H1 (cell line): ENCODE measurements around the gene TNPO2.

Experiments used
- CHD2 ChIP-seq: IDR thresholded peaks from 2 replicates; pipeline ENCODE4 v1.6.1; 2012; ENCODE audit warnings: low read length, improper control_type of control experiment
- FOSL1 ChIP-seq: IDR thresholded peaks from 2 replicates; pipeline ENCODE4 v1.6.1; 2011; ENCODE audit warnings: mild to moderate bottlenecking, low read depth, low read length, moderate library complexity; ENCODE audit not compliant: insufficient read depth
- MAFK ChIP-seq: IDR thresholded peaks from 2 replicates; pipeline ENCODE4 v1.6.1; 2012; ENCODE audit warnings: low read depth, mild to moderate bottlenecking, improper control_type of control experiment, low read length
- POLR2AphosphoS5 ChIP-seq: IDR thresholded peaks from 2 replicates; pipeline ENCODE4 v1.6.1; 2011; ENCODE audit warnings: low read depth, low read length
- RAD21 ChIP-seq, 2 experiments: IDR thresholded peaks in 1 of 2; conservative IDR thresholded peaks in 1 of 2; 2 replicates each; pipeline ENCODE4 v1.6.1; 2011; ENCODE audit warnings: low read depth in 2 of 2, low read length in 2 of 2, improper control_type of control experiment in 1 of 2, inconsistent platforms in 1 of 2, mild to moderate bottlenecking in 1 of 2, moderate library complexity in 1 of 2
- TF ChIP-seq, protein P1 (sequence below), 3 experiments: IDR thresholded peaks; 1 replicate in 2 of 3; 2 replicates in 1 of 3; pipeline versions ENCODE4 v1.5.1 to v1.6.1; 2011; ENCODE audit warnings: low read length in 3 of 3, mild to moderate bottlenecking in 3 of 3, inconsistent platforms in 2 of 3, low read depth in 1 of 3, moderate library complexity in 1 of 3; ENCODE audit not compliant: insufficient read depth in 1 of 3; ENCODE audit errors: control extremely low read depth in 1 of 3
- TF ChIP-seq, protein P2 (sequence below): IDR thresholded peaks from 2 replicates; pipeline ENCODE4 v1.6.1; 2011; ENCODE audit warnings: low read length, improper control_type of control experiment

GRCh38 chr19:12676384-12676792 lies 47.3 kb downstream of the TNPO2 start:
- TF ChIP-seq CHD2 (no peak), RAD21 (IDR thresholded peaks at IDR 0.05 in 1 of 2, conservative IDR thresholded peaks at IDR 0.05 in 1 of 2; ENCODE audit: low read depth in 2 of 2, low read length in 2 of 2) (peak; percentile 47 to 57; a peak in 3 of 4 replicates), FOSL1 (no peak), MAFK (no peak), POLR2AphosphoS5 (peak; percentile 57; the same call in 1 of the 2 replicates)
- TF ChIP-seq, protein P1, sequence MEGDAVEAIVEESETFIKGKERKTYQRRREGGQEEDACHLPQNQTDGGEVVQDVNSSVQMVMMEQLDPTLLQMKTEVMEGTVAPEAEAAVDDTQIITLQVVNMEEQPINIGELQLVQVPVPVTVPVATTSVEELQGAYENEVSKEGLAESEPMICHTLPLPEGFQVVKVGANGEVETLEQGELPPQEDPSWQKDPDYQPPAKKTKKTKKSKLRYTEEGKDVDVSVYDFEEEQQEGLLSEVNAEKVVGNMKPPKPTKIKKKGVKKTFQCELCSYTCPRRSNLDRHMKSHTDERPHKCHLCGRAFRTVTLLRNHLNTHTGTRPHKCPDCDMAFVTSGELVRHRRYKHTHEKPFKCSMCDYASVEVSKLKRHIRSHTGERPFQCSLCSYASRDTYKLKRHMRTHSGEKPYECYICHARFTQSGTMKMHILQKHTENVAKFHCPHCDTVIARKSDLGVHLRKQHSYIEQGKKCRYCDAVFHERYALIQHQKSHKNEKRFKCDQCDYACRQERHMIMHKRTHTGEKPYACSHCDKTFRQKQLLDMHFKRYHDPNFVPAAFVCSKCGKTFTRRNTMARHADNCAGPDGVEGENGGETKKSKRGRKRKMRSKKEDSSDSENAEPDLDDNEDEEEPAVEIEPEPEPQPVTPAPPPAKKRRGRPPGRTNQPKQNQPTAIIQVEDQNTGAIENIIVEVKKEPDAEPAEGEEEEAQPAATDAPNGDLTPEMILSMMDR (IDR thresholded peaks at IDR 0.05; ENCODE audit: control extremely low read depth in 1 of 3, insufficient read depth in 1 of 3, low read depth in 1 of 3, low read length in 3 of 3) = peak; percentile 82 to 97 (median 94)
- TF ChIP-seq, protein P2, sequence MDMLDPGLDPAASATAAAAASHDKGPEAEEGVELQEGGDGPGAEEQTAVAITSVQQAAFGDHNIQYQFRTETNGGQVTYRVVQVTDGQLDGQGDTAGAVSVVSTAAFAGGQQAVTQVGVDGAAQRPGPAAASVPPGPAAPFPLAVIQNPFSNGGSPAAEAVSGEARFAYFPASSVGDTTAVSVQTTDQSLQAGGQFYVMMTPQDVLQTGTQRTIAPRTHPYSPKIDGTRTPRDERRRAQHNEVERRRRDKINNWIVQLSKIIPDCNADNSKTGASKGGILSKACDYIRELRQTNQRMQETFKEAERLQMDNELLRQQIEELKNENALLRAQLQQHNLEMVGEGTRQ = no peak
